Measurements from ENCODE around the gene SPATS2. TPM values are rescaled to one million over a fixed set of nuclear protein-coding genes. Genes with fewer than 3 reads are reported as not detected.
"Not testable (repeated sequence)": the region's sequence is repeated elsewhere in the genome, so short reads cannot be mapped to it uniquely, and the experiment has no call there.

Gene SPATS2
- total RNA-seq, 4 donors from 2014 or later: 5.3 to 7.8 (median 6.7) TPM

- no peak for TF ChIP-seq CTCF (IDR thresholded peaks at IDR 0.05 in 4 of 5, conservative IDR thresholded peaks at IDR 0.05 in 1 of 5)
- TF ChIP-seq POLR2A (IDR thresholded peaks at IDR 0.05): no peak
- no peak for ATAC-seq
- no peaks in the 10 kb centered on the region for H3K9me3 ChIP-seq
- H3K4me3 ChIP-seq: no peak overlapping the region
- peaks cover 50 to 57% (median 53%) of the 10 kb centered on the region in 3 donors for H3K27me3 ChIP-seq
- intact Hi-C loops (cut with DNase I; ENCODE audit: low total_unique reads) (no loop called here), in situ Hi-C loops (cut with MboI; ENCODE audit: low sequenced_read_pairs in 4 of 4) (no loop called here)
- H3K27ac ChIP-seq: no peak overlapping the region
- H3K36me3 ChIP-seq: no peaks in the 10 kb centered on the region
- H3K4me1 ChIP-seq: no peaks in the 10 kb centered on the region
- DNase-seq: no peak
These were observed 34.3 kb upstream of the SPATS2 start for GRCh38 chr12:49332891-49333371.

- H3K4me3 ChIP-seq; in situ Hi-C loops (cut with MboI; ENCODE audit: low sequenced_read_pairs in 4 of 4); H3K9me3 ChIP-seq; H3K36me3 ChIP-seq; H3K27ac ChIP-seq; intact Hi-C loops (cut with DNase I; ENCODE audit: low total_unique reads); ATAC-seq; H3K4me1 ChIP-seq; DNase-seq: not testable (repeated sequence)
- H3K27me3 ChIP-seq: peaks cover 52 to 58% (median 55%) of the 10 kb centered on the region in 3 donors
These were observed 33.5 kb upstream of the SPATS2 start for GRCh38 chr12:49333778-49334177.

GRCh38 chr12:49334226-49334625 is 33.0 kb upstream of the SPATS2 start:
- peaks cover 54 to 58% (median 55%) of the 10 kb centered on the region in 3 donors for H3K27me3 ChIP-seq
- no peak for TF ChIP-seq POLR2A (IDR thresholded peaks at IDR 0.05)
- no peak for TF ChIP-seq CTCF (IDR thresholded peaks at IDR 0.05 in 4 of 5, conservative IDR thresholded peaks at IDR 0.05 in 1 of 5)
- no peaks in the 10 kb centered on the region for H3K36me3 ChIP-seq
- H3K9me3 ChIP-seq: no peaks in the 10 kb centered on the region
- H3K4me1 ChIP-seq: no peaks in the 10 kb centered on the region
- ATAC-seq (no peak), DNase-seq (no peak)
- no peak overlapping the region for H3K4me3 ChIP-seq
- in situ Hi-C loops (cut with MboI; ENCODE audit: low sequenced_read_pairs in 4 of 4): no loop called here
- H3K27ac ChIP-seq: no peak overlapping the region
- intact Hi-C loops (cut with DNase I; ENCODE audit: low total_unique reads): no loop called here

- no peak overlapping the region for H3K27ac ChIP-seq
- H3K27me3 ChIP-seq: peaks cover 54 to 58% (median 55%) of the 10 kb centered on the region in 3 donors
- no peak for DNase-seq
- no peak for TF ChIP-seq CTCF (IDR thresholded peaks at IDR 0.05 in 4 of 5, conservative IDR thresholded peaks at IDR 0.05 in 1 of 5)
- TF ChIP-seq POLR2A (IDR thresholded peaks at IDR 0.05): no peak
- H3K4me1 ChIP-seq: no peaks in the 10 kb centered on the region
- H3K4me3 ChIP-seq: no peak overlapping the region
- no peaks in the 10 kb centered on the region for H3K9me3 ChIP-seq
- ATAC-seq: no peak
- in situ Hi-C loops (cut with MboI; ENCODE audit: low sequenced_read_pairs in 4 of 4): loop anchor here in 1 of 4 donors (5.0 kb wide), 1 partner anchor 47 kb away; no protein-coding TSS in a partner anchor
- no peaks in the 10 kb centered on the region for H3K36me3 ChIP-seq
- intact Hi-C loops (cut with DNase I; ENCODE audit: low total_unique reads): no loop called here
These were observed 32.6 kb upstream of the SPATS2 start for GRCh38 chr12:49334681-49335080.

- H3K9me3 ChIP-seq: no peaks in the 10 kb centered on the region
- intact Hi-C loops (cut with DNase I; ENCODE audit: low total_unique reads) (no loop called here), in situ Hi-C loops (cut with MboI; ENCODE audit: low sequenced_read_pairs in 4 of 4) (loop anchor here in 1 of 4 donors (5.0 kb wide), 1 partner anchor 48 kb away; no protein-coding TSS in a partner anchor)
- no peaks in the 10 kb centered on the region for H3K4me1 ChIP-seq
- H3K36me3 ChIP-seq: no peaks in the 10 kb centered on the region
- H3K27ac ChIP-seq: no peak overlapping the region
- no peak for DNase-seq
- peaks cover 54 to 58% (median 57%) of the 10 kb centered on the region in 3 donors for H3K27me3 ChIP-seq
- H3K4me3 ChIP-seq: no peak overlapping the region
- no peak for TF ChIP-seq CTCF (IDR thresholded peaks at IDR 0.05 in 4 of 5, conservative IDR thresholded peaks at IDR 0.05 in 1 of 5)
- no peak for TF ChIP-seq POLR2A (IDR thresholded peaks at IDR 0.05)
- no peak for ATAC-seq
These were observed 31.9 kb upstream of the SPATS2 start for GRCh38 chr12:49335118-49335954.
